H7 (cell line): ENCODE data around the gene GARIN1A. TPM values are rescaled to one million over a fixed set of nuclear protein-coding genes. Genes with fewer than 3 reads are reported as not detected.
"Not testable (repeated sequence)": the region's sequence is repeated elsewhere in the genome, so short reads cannot be mapped to it uniquely, and the experiment has no call there.

Experiments
- DNase-seq: peaks from one replicate; pipeline ENCODE4 v3.0.0; 2012
- H3K27me3 ChIP-seq: 2 replicates; pipeline ENCODE4 v1.6.0; 2011; ENCODE audit warnings: mild to moderate bottlenecking, low read length; ENCODE audit not compliant: control insufficient read depth, insufficient read depth
- H3K36me3 ChIP-seq: replicated peaks from 2 replicates; pipeline ENCODE4 v1.5.1; 2011; ENCODE audit warnings: low read length; ENCODE audit not compliant: control insufficient read depth, insufficient read depth
- H3K4me3 ChIP-seq: 2 replicates; pipeline ENCODE4 v1.5.1; 2011; ENCODE audit warnings: low read depth, mild to moderate bottlenecking, control low read depth, low read length, moderate library complexity; ENCODE audit not compliant: insufficient read depth
- total RNA-seq: library from RNA; depleted of rRNA; stranded (reverse); fragments of >200 nt; shearing (Covaris generic); gene quantifications from 2 replicates; pipeline ENCODE4 v1.2.3, GENCODE V29; 2014; rRNA removed

Gene GARIN1A
- not detected in 2 replicates for total RNA-seq

- no peaks in the 10 kb centered on the region for H3K36me3 ChIP-seq
- no peak for DNase-seq
- no peaks in the 10 kb centered on the region for H3K27me3 ChIP-seq
- no peak within 1 kb of the TSS for H3K4me3 ChIP-seq
Measured at GRCh38 chr7:128671992-128672391, at the start of gene GARIN1A. Gene GARIN1A (plus strand): TSS chr7:128672292. CDS start chr7:128672398, 106 bp downstream.

GRCh38 chr7:128627124-128627523 is 45.0 kb upstream of the GARIN1A start:
- H3K36me3 ChIP-seq, H3K4me3 ChIP-seq, DNase-seq, H3K27me3 ChIP-seq: not testable (repeated sequence)

DNA sequence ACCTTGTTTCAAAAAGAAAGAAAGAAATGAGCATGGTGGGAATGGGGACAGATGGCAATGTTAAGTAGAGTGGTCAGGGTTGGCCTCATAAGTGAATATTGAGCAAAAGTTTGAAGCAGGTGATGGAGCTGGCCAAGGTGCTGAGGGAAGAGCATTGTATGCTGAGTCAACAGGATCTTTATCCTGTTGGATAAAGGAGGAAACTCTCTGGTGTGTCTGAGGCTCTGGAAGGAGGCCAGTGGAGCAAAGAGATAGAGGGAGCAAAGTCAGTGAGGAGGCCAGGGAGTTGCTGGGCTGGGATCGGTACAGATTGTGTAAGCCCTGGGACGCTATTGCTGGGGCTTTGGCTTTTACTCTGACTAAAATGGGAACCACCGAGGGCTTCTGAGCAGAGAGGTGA is 38.2 kb upstream of the GARIN1A start:
- H3K36me3 ChIP-seq, DNase-seq, H3K27me3 ChIP-seq, H3K4me3 ChIP-seq: not testable (repeated sequence)

DNA sequence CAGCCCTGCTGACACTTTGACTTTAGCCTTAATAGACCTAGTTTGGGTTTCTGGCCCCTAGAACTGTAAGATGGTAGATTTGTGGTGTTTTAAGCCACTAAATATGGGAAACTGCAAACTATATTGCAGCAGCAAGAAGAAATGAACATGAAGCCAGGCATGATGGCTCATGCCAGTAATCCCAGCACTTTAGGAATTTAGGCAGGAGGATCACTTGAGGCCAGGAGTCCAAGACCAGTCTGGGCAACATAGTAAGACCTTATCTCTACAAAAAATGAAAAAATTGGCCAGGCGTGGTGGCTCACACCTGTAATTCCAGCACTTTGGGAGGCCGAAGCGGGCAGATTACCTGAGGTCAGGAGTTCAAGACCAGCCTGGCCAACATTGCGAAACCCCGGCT is 26.9 kb upstream of the GARIN1A start:
- not testable (repeated sequence) for H3K4me3 ChIP-seq, H3K27me3 ChIP-seq, H3K36me3 ChIP-seq, DNase-seq

DNA sequence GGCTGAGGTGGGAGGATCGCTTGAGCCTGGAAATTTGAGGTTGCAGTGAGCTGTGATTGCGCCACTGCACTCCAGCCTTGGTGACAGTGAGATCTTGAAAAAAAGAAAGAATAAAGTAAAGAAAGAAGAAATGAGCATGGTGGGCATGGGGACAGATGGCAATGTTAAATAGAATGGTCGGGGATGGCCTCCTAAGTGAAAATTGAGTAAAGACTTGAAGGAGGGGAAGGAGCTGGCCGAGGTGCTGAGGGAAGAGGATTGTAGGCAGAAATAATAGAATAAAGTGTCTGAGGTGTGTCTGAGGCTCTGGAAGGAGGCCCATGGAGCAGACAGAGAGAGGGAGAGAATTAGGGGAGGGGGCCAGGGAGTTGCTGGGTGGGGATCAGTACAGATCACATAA is 26.2 kb upstream of the GARIN1A start:
- not testable (repeated sequence) for H3K4me3 ChIP-seq, H3K36me3 ChIP-seq, DNase-seq, H3K27me3 ChIP-seq

- DNase-seq, H3K27me3 ChIP-seq: not testable (repeated sequence)
Measured at GRCh38 chr7:128646877-128647276, 25.2 kb upstream of the GARIN1A start.

DNA sequence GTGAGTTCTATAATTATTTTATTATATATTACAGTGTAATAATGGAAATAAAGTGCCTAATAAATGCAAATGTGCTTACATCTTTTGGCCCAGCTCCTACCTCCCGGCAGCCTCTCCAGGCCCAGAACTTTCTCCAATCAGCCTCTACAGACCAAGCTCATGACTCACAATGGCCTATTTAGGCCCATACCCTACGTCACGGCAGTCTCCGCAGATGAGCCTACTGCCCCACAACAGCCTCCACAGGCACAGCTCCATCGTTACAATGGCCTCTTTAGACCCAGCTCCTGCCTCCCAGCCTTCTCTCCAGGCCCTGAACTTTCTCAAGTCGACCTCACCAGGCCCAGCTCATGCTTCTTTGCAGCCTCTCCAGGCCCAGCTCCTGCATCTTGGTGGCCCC is 21.0 kb upstream of the GARIN1A start:
- not testable (repeated sequence) for H3K27me3 ChIP-seq, H3K36me3 ChIP-seq, DNase-seq, H3K4me3 ChIP-seq

More at GRCh38 chr7:128646877-128647276, 25.2 kb upstream of the GARIN1A start:
- H3K4me3 ChIP-seq, H3K36me3 ChIP-seq: not testable (repeated sequence)

DNA sequence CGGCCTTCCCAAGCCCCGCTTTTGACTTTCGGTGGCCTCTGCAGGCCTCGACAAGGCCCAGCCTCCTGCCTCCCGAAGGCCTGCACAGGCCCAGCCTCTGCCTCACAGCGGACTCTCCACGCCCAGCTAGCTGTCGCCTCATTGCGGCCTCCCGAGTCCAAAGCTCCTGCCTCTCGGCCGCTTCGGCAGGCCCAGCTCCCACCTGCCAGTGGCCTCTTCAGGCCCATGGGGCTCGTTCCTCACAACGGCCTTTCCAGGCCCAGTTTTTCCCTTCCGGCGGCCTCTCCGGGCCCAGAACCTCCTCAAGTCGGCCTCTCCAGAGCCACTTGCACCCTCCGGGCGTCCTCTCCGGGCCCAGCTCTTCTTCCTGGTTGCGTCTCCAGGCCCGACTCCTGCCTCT is 19.5 kb upstream of the GARIN1A start:
- H3K36me3 ChIP-seq, H3K27me3 ChIP-seq, H3K4me3 ChIP-seq, DNase-seq: not testable (repeated sequence)

DNA sequence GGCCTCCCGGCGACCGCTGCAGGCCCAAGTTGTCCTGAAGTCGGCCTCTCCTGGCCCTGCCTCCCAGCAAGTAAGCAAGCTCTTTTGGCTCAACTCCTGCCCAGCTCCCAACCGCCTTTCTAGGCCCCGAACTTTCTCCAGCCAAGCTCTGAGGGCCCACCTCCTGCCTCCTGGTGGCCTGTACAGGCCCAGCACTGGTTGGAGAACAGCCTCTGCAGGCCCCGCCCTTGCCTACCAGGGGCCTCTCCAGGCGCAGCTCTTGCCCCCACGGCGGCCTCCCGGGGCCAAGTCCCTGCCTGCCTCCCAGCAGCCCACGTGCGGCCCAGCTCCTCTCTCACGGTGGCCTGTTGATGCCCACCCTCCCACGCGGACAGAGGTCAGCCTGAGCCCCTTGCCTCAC is 18.9 kb upstream of the GARIN1A start:
- H3K27me3 ChIP-seq, H3K4me3 ChIP-seq, H3K36me3 ChIP-seq: not testable (repeated sequence)
- DNase-seq = peak; percentile 5

- H3K4me3 ChIP-seq, H3K27me3 ChIP-seq, H3K36me3 ChIP-seq, DNase-seq: not testable (repeated sequence)
Measured at GRCh38 chr7:128654080-128654479, 18.0 kb upstream of the GARIN1A start.

DNA sequence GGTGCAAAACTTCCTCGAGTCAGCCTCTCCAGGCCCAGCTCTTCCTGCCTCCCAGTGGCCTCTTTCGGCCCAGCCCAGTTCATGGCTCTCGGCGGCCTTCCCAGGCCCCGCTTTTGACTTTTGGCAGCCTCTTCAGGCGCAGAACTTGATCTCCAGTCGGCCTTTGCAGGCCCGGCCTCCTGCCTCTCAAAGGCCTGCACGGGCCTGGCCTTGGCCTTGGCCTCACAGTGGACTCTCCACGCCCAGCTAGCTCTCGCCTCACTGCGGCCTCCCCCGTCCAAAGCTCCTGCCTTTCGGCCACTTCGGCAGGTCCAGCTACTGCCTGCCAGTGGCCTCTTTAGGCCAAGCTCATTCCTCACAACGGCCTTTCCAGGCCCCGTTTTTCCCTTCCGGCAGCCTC is 17.6 kb upstream of the GARIN1A start:
- not testable (repeated sequence) for H3K36me3 ChIP-seq, H3K27me3 ChIP-seq, DNase-seq, H3K4me3 ChIP-seq

DNA sequence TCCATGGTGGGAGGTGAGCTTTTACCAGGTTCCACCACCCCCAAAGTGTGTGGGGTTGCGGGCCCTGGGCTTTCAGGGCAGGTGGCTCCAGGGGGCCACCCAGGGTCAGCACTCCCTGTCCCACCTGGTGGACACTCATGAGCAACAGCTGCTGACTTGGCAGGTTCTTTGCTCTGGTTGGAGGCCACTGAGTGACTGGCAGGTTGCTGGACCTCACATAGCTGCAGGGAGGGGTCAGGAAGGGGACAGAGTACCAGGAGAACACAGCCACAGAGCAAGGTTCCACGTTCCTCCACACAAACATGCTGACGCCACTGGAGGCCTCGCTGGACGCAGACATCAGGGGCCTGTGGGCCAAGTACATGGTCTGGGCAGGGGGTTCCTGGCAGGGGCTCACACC is 13.7 kb upstream of the GARIN1A start:
- H3K36me3 ChIP-seq, H3K27me3 ChIP-seq, DNase-seq, H3K4me3 ChIP-seq: not testable (repeated sequence)

GRCh38 chr7:128660596-128660995 is 11.5 kb upstream of the GARIN1A start:
- H3K27me3 ChIP-seq = no peaks in the 10 kb centered on the region

DNA sequence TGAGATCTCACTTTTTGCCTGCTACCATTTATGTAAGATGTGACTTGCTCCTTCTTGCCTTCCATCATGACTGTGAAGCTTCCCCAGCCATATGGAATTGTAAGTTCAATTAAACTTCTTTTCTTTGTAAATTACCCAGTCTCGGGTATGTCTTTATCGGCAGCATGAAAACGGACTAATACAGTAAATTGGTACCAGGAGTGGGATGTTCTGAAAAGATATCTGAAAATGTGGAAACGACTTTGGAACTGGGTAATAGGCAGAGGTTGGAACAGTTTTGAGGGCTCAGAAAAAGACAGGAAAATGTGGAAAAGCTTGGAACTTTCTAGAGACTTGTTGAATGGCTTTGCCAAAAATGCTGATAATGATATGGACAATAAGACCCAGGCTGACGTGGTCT is 10.6 kb upstream of the GARIN1A start:
- Histone ChIP-seq H3K36me3 (no peaks in the 10 kb centered on the region), H3K4me3 (no peak overlapping the region), H3K27me3 (no peaks in the 10 kb centered on the region)
- DNase-seq = no peak

More at GRCh38 chr7:128660596-128660995, 11.5 kb upstream of the GARIN1A start:
- no peak for DNase-seq
- no peaks in the 10 kb centered on the region for H3K36me3 ChIP-seq
- H3K4me3 ChIP-seq = no peak overlapping the region

- Histone ChIP-seq H3K4me3 (no peak overlapping the region), H3K27me3 (no peaks in the 10 kb centered on the region), H3K36me3 (no peaks in the 10 kb centered on the region)
- no peak for DNase-seq
Measured at GRCh38 chr7:128662091-128662490, 10.0 kb upstream of the GARIN1A start.

- not testable (repeated sequence) for DNase-seq, H3K36me3 ChIP-seq, H3K27me3 ChIP-seq, H3K4me3 ChIP-seq
Measured at GRCh38 chr7:128663223-128663622, 8.9 kb upstream of the GARIN1A start.
